ENCODE measurements around the gene TMC3. TPM values are rescaled to one million over a fixed set of nuclear protein-coding genes. Genes with fewer than 3 reads are reported as not detected.

The TMC3 gene
- total RNA-seq, 1 donor from 2014 or later, result not detected

GRCh38 chr15:81302701-81303109 is 71.3 kb downstream of the TMC3 start:
- DNase-seq, result no peak
- no peaks in the 10 kb centered on the region for H3K9me3 ChIP-seq (replicated peaks)
- no peak overlapping the region for H3K27ac ChIP-seq (replicated peaks)
- no peak for TF ChIP-seq CTCF (IDR thresholded peaks at IDR 0.05; ENCODE audit: borderline replicate concordance)
- no peak overlapping the region for H3K4me3 ChIP-seq
- peaks cover 38% of the 10 kb centered on the region for H3K36me3 ChIP-seq
- H3K4me1 ChIP-seq, result peaks cover 7% of the 10 kb centered on the region
- H3K27me3 ChIP-seq (ENCODE audit: low read depth), result no peaks in the 10 kb centered on the region
- intact Hi-C loops (cut with micrococcal nuclease), result no loop called here

GRCh38 chr15:81301815-81302399 is 72.1 kb downstream of the TMC3 start:
- Histone ChIP-seq H3K4me1 (peaks cover 13% of the 10 kb centered on the region), H3K4me3 (no peak overlapping the region), H3K36me3 (peaks cover 38% of the 10 kb centered on the region), H3K27ac (replicated peaks) (peak overlapping the region; percentile 30), H3K9me3 (replicated peaks) (no peaks in the 10 kb centered on the region), H3K27me3 (ENCODE audit: low read depth) (no peaks in the 10 kb centered on the region)
- intact Hi-C loops (cut with micrococcal nuclease), result no loop called here
- no peak for DNase-seq
- no peak for TF ChIP-seq CTCF (IDR thresholded peaks at IDR 0.05; ENCODE audit: borderline replicate concordance)

GRCh38 chr15:81301385-81301784 is 72.6 kb downstream of the TMC3 start:
- Histone ChIP-seq H3K4me3 (no peak overlapping the region), H3K9me3 (replicated peaks) (no peaks in the 10 kb centered on the region), H3K36me3 (peaks cover 35% of the 10 kb centered on the region), H3K4me1 (peaks cover 18% of the 10 kb centered on the region), H3K27me3 (ENCODE audit: low read depth) (no peaks in the 10 kb centered on the region), H3K27ac (replicated peaks) (no peak overlapping the region)
- DNase-seq, result no peak
- TF ChIP-seq CTCF (IDR thresholded peaks at IDR 0.05; ENCODE audit: borderline replicate concordance), result no peak
- intact Hi-C loops (cut with micrococcal nuclease), result no loop called here

- peak overlapping the region; percentile 17 for H3K4me3 ChIP-seq
- no peak for DNase-seq
- H3K4me1 ChIP-seq, result peaks cover 35% of the 10 kb centered on the region
- no peak overlapping the region for H3K27ac ChIP-seq (replicated peaks)
- H3K9me3 ChIP-seq (replicated peaks), result no peaks in the 10 kb centered on the region
- peaks cover 26% of the 10 kb centered on the region for H3K36me3 ChIP-seq
- intact Hi-C loops (cut with micrococcal nuclease), result no loop called here
- H3K27me3 ChIP-seq (ENCODE audit: low read depth), result no peaks in the 10 kb centered on the region
- TF ChIP-seq CTCF (IDR thresholded peaks at IDR 0.05; ENCODE audit: borderline replicate concordance), result no peak
Measured at GRCh38 chr15:81299630-81300273, 74.3 kb downstream of the TMC3 start.

GRCh38 chr15:81299156-81299555 is 74.9 kb downstream of the TMC3 start:
- H3K27me3 ChIP-seq (ENCODE audit: low read depth), result no peaks in the 10 kb centered on the region
- peak overlapping the region; percentile 51 for H3K4me3 ChIP-seq
- DNase-seq, result no peak
- peaks cover 41% of the 10 kb centered on the region for H3K4me1 ChIP-seq
- H3K27ac ChIP-seq (replicated peaks), result no peak overlapping the region
- H3K9me3 ChIP-seq (replicated peaks), result no peaks in the 10 kb centered on the region
- peaks cover 26% of the 10 kb centered on the region for H3K36me3 ChIP-seq
- intact Hi-C loops (cut with micrococcal nuclease), result no loop called here
- TF ChIP-seq CTCF (IDR thresholded peaks at IDR 0.05; ENCODE audit: borderline replicate concordance), result no peak
